RPMI8226 (cell line): Measurements from ENCODE around the gene RCE1.

Experiments
- DNase-seq: peaks from one replicate; pipeline ENCODE4 v3.0.0-alpha.2; 2015

The RCE1 gene

DNA sequence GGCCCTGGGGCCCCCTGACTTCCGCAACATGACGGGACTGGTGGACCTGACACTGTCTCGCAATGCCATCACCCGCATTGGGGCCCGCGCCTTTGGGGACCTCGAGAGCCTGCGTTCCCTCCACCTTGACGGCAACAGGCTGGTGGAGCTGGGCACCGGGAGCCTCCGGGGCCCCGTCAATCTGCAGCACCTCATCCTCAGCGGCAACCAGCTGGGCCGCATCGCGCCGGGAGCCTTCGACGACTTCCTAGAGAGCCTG is 14.6 kb downstream of the RCE1 start:
- no peak for DNase-seq

- DNase-seq = no peak
These were observed 15.1 kb downstream of the RCE1 start for GRCh38 chr11:66858186-66858938.

GRCh38 chr11:66858939-66859685 is 15.9 kb downstream of the RCE1 start:
- no peak for DNase-seq

DNA sequence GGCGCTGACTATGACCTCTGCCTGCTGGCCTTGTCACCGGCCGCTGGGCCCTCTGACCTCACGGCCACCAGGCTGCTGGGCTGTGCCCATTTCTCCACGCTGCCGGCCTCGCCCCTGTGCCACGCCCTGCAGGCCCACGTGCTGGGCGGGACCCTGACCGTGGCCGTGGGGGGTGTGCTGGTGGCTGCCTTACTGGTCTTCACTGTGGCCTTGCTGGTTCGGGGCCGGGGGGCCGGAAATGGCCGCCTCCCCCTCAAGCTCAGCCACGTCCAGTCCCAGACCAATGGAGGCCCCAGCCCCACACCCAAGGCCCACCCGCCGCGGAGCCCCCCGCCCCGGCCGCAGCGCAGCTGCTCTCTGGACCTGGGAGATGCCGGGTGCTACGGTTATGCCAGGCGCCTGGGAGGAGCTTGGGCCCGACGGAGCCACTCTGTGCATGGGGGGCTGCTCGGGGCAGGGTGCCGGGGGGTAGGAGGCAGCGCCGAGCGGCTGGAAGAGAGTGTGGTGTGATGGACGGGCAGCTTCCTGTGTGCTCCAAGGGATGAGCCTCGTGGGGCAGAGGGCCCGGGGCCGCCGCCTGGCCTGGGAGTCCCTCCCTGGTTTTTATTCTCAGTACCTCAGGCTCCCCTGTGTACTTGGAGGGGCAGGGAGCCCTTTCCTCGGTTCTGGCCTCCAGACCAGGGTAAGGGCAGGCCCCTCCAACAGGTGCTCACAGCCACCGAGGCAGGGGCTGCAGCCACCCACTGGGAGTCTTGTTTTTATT is 16.6 kb downstream of the RCE1 start:
- DNase-seq = no peak

DNA sequence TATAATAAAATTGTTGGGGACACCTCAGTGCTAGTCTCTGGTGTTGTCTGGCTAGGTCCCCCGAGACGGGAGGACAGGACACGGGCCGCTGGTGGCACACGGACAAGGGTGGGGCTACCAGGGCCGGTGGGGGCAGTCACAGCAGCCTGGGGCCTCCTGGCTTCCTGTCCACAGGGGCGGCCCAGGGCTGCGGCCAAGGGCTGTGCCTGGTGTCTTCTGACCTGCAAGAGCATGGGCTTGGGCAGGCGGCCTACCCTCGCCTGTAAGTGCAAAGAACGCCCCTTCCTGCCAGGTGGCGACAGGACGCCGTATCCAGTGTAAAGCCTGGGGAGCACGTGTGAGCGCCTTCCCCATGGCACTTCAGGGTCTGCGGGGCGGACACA is 17.2 kb downstream of the RCE1 start:
- no peak for DNase-seq

DNA sequence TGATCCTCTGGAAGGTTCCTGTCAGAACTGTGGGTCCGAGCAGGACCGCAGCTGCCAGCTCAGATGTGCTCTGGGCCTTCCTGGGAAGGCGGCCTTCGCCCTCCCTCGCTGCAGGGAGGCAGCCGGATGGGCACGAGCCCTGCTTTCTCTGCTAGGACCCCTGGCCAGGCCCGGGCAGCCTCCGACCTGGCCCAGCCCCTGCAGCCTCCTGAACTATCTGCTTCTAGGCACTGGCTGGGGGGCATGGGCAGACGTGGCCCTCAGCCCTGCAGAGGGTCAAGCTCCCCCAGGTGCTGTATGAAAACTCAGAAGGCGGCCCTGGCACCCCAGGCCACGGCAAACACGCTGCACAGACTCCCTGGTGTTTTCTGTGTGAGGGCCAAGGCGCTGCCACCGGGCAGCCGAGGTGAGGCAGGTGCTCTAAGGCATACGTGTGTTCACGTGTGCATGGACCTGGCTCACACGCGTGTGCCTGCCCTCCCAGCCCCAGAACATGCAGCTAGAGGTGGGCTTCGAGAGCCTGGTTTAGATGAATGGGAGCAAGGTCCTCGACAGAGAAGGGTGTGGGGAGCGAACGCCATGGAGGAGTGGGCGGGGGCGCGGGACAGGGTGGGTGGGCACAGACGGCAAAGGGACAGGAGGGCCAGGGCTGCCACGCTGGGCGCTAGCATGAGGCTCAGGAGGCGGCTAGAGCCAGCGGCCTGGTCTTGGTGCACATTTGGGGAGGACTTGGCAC is 18.0 kb downstream of the RCE1 start:
- DNase-seq = no peak

GRCh38 chr11:66861774-66862558 is 18.7 kb downstream of the RCE1 start:
- DNase-seq = no peak

DNA sequence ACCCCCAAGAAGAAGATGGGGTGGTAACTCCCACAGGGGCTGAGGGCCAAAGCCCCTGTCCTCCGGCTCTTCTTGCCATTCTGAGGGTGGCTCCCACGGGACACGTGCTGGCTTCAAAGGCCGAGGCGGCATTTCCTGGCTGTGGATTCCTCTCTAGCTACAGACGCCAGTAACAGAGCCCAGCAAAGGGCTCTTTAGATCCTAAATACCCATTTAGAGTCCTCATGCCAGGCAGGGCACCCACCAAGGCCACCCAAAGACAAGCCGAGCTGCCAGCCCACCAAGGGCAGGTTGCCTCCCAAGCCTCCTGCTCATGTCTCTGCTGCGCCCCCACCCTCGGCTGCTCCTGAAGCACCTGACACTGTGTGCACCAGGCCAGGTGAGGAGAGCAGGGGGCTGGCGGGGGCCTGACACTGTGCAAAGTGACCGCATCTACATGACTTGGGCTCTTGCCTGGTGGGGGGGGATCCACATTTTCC is 19.4 kb downstream of the RCE1 start:
- DNase-seq = no peak

- peak; percentile 95 for DNase-seq
These were observed 20.3 kb downstream of the RCE1 start for GRCh38 chr11:66863428-66864125.

DNA sequence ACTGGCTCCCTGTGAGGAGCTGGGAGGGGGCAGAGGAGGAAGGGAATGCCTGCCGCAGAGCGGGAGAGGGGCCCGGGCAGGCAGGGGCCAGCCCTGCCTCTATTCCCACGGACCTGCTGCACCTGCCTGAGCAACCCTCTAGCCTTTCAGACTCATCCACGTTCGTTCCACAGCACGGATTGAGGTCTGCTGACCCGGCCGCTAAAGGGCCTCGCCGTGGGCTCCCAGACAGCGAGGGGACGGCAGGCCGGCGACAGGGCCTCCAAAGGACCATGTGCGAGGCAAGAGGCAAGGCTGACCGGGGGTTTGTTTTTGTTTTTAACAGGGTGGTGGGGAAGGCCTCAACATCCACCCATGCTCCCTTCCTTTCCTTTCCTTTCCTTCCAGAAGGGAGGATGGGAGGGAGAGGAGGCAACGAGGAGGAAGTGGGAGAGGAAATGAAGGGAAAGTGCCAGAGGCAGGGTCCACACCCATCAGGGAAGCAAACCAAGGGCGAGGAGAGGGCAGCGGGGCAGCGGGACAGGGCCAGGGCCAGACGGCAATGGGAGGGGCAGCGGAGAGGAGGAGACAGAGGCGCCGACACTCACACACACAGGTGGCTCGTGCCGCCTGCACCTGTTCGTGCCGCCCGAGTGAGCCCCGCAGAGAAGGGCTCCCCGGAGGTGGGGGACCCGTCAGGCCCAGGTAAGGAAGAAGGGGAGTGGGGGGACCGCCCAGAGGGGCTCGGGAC is 21.1 kb downstream of the RCE1 start:
- peak; percentile 86 for DNase-seq

DNA sequence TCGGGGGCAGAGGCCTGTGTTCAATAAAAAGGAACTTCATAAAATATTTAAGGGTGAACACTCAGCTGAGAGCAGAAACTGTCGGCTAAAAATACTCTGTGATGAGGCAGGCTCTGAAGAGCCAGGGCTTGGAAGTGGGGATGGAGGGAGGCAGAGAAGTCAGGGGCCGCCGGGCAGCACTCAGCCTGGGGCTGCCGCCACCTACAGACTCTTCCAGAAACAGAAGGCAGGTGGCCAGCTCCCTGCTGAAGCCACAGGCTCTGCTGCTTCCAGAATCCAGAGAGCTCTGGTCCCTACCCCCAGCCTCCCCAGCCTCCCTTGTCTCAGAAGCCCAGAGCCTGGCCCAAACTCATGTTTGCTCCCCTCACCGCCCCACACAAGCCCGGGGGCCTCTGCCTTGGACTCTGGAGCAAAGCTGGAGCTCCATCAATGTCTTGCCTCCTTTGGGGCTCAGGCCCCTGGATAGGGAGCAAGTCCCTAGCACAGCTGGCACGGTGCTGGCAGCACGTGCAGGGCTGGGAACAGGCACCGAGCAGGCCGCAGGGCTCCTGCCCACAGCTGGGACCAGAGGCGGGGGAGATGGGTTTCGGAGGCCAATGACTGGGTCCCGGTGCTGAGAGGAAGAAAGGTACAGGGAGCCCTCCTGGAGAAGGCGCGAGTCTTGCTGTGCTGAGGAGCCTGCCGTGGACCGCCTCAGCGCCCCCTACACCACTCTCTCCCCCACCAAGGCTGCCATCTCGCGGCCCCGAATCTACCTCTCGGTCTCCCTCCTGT is 21.9 kb downstream of the RCE1 start:
- DNase-seq = peak; percentile 75

- DNase-seq = no peak
These were observed 22.8 kb downstream of the RCE1 start for GRCh38 chr11:66866007-66866406.

DNA sequence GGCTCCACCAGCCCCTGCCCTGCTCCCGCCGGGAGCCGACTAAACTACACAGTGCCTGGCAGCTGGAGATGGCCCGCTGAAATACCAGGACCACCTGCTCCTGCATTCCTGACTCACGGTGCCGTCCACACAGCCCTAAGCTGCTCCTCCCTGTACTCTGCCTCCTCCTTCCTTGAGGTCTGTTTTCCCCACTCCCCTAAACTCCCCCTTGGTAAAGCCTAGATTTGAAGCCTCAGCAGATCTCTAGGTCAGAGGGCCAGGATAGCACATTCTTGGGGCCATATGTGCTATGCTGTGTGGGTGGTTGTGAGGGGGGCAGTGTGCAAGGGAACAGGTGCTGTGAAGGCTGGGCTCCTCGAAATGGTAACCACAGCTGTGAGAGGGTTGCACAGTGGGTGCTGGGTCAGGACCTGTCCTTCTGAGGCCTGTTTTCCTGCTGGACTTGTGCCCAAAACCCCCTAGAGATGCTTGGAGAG is 23.3 kb downstream of the RCE1 start:
- peak; percentile 94 for DNase-seq

GRCh38 chr11:66867425-66868040 is 24.3 kb downstream of the RCE1 start:
- DNase-seq = peak; percentile 62

- no peak for DNase-seq
These were observed 25.0 kb downstream of the RCE1 start for GRCh38 chr11:66868082-66868725.

- peak; percentile 95 for DNase-seq
These were observed 25.7 kb downstream of the RCE1 start for GRCh38 chr11:66868726-66869566.

DNA sequence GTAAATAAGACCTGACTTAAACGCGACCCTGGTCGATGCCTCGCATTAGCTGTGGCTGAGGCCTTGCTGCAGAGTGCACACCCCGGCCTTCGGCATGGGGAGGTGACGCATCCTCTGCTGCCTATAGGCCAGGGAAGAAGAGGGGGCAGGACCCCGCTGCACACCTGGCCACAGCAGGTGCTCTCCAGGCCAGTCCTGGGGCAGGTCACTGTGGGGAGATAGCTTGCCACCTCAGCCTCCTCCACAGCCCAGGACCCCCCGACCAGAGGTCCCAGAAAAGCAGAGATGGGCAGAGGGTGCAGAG is 26.3 kb downstream of the RCE1 start:
- DNase-seq = no peak

DNA sequence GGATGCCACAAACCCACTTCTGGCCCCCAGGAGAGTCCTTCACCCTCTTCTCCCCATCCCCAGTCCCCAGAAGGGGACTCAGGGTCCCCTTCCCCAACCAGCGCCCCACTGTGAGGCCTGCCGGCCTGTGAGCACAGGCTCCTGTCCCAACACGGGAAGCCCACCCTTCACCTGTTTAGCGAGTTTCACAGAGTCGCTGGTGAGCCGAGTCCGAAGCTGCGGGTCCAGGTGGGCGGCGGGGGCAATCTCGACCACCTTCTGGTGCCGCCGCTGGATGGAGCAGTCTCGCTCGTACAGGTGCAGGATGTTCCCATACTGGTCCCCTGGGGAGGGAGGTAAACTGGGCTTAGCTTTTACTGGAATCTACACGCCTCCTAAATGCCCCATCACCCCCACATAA is 26.9 kb downstream of the RCE1 start:
- DNase-seq = no peak
